ENCODE measurements around the gene SPTY2D1.

DNA sequence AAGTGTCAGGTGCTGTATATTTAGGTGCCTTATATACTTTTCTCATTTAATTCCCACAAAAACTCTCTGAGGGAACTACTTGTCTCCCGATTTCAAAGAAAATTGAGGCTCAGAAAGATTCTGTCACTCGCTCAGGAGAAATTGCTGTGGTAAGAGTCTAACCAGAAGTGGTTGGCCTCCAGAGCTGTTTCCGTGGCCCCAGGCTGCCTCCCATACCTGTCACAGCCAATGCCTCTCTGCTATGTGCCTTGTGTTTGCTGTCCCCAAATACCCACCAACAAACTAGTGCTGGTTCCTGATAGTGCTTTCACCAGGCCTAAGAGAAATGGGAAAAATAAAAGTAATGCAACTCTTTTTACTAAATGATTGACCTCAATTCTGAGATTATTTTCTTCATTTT, 43.4 kb upstream of the SPTY2D1 start:
- no peak for TF ChIP-seq GABPA (IDR thresholded peaks at IDR 0.05 in 1 of 2, conservative IDR thresholded peaks at IDR 0.05 in 1 of 2)
- TF ChIP-seq, protein P1, sequence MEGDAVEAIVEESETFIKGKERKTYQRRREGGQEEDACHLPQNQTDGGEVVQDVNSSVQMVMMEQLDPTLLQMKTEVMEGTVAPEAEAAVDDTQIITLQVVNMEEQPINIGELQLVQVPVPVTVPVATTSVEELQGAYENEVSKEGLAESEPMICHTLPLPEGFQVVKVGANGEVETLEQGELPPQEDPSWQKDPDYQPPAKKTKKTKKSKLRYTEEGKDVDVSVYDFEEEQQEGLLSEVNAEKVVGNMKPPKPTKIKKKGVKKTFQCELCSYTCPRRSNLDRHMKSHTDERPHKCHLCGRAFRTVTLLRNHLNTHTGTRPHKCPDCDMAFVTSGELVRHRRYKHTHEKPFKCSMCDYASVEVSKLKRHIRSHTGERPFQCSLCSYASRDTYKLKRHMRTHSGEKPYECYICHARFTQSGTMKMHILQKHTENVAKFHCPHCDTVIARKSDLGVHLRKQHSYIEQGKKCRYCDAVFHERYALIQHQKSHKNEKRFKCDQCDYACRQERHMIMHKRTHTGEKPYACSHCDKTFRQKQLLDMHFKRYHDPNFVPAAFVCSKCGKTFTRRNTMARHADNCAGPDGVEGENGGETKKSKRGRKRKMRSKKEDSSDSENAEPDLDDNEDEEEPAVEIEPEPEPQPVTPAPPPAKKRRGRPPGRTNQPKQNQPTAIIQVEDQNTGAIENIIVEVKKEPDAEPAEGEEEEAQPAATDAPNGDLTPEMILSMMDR (IDR thresholded peaks at IDR 0.05; ENCODE audit: low read depth, low read length, missing input control), result no peak
- no peak for TF ChIP-seq REST (IDR thresholded peaks at IDR 0.05)
- no peak for TF ChIP-seq HNF4A (conservative IDR thresholded peaks at IDR 0.05)
